OCI-M1 (cell line): ENCODE results near the gene KRT32.

ENCODE experiments used
- DNase-seq: peaks from one replicate; lab custom pipeline; 2025; lab: John Stamatoyannopoulos, UW

Gene KRT32

DNA sequence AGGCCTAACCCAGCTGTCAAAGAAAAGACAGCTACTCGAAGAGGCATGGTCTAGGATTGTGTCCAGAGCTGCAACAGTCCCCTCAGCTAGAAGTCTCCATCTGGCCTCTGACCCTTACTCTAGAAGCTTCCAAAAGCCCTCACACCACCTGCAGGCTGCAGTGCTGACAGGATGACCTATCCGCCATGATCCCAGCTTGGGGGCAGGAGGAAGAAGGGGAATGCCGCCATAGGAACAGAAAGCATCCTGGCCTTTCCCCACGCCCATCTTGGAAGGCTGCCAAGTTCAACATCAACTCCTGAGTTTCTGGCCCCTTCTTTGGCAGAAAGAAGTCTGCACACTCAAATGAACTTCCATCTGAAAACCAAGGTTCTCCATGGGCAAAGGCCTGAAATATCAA lies 25.6 kb upstream of the KRT32 start:
- no peak for DNase-seq

DNA sequence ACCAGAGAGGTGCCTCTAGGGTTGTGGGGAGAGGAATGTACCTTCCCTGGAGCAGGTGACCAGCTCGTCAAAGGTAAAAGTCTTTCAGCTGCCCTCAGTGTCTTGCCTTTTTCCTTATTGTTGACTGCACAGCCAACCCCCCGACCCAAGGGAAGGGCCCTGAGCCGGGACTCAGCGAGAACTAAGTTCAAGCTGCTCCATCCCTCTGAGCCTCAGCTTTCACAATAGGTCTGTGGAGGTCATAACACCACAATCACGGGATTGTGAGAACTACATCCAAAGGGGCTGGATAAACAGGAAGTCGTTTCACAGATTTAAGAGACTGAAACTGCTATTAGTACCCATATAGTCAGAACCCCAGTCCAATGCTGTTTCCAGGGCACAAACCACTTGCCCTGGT lies 25.2 kb upstream of the KRT32 start:
- no peak for DNase-seq

DNA sequence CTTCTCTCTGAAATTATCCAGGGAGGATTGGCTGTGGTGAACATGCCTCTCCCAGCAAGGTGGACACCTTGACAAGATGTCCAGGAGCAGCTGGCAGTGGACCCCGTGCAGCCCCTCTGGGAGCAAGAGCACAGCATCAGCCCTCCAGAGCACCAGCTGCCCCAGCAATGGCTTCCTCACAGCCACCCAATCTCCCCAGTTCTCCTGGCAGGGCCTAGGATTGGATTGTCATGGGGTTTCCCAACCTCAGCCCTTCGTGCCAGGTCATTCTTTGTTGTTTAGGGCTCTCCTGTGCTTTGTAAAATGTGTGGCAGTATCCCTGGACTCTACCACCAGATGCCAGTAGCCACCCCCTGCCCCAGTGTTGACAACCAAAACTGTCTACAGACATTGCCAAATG lies 24.3 kb upstream of the KRT32 start:
- no peak for DNase-seq

DNA sequence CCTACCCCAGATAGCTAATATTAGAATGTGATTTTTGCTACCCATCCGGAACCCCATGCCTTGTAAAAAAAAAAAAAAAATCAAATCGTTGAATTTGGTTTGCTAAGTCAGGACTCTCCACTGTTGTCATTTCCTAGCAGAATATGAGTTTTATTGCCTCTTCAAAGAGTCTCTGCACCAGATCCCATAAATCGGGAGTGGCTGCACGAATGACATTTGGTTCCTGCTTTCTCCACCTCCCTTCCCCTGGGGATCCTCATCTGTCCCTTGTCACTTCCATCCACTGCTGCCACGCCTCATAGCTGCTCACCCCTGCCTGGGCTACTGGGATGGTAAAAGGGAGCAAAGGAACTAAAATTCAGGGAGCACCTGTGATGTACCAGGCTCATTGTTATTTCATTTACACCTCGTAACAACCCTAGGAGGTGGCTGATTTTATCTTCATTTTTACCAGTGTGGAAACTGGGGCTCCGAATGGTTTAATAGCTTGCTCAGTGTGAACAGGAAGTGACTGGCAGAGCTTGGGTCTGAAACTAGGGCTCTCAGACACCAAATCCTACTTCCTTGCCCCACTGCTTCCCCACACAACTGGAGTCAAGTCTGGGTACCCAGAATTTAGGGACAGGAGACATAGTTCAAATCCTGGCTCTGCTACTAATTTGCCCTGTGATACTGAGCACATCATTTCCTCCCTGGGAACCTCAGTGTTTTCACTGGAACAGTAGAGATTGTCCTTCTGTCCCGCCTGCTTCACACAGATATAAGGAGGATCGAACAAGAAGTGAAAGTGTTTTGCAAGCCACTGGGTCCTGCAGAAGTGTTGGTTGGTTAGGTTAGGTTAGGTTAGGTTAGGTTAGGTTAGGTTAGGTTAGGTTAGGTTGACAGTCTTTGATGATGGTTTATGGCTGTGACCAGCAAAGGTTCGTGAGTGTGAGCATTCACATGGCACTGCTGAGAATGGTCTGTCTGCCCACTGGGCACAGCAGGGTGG lies 23.1 kb upstream of the KRT32 start:
- no peak for DNase-seq

DNA sequence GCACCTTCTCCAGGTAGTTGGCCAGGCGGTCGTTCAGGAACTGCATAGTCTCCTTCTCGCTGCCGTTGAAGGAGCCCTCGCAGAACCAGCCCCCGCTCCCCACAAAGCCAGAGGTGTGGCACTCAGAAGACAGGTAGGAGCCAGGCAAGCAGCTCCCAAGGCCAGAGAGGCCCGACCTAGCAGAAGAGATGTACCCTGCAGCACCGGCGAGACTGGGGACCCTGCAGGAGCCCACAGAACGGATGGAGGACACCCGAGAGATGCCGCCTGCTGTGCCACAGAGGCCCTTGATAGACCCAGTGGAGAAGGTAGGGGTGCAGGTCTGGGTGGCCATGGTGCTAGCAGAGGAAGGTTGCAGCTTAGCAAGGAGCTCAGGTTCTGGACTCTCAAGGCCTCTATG lies 22.3 kb upstream of the KRT32 start, which contains the start of gene KRT36:
Gene KRT36 (minus strand): TSS at position 380 of the 400 bp plus-strand sequence. CDS start 46 bp downstream, at position 334.
- no peak for DNase-seq

DNA sequence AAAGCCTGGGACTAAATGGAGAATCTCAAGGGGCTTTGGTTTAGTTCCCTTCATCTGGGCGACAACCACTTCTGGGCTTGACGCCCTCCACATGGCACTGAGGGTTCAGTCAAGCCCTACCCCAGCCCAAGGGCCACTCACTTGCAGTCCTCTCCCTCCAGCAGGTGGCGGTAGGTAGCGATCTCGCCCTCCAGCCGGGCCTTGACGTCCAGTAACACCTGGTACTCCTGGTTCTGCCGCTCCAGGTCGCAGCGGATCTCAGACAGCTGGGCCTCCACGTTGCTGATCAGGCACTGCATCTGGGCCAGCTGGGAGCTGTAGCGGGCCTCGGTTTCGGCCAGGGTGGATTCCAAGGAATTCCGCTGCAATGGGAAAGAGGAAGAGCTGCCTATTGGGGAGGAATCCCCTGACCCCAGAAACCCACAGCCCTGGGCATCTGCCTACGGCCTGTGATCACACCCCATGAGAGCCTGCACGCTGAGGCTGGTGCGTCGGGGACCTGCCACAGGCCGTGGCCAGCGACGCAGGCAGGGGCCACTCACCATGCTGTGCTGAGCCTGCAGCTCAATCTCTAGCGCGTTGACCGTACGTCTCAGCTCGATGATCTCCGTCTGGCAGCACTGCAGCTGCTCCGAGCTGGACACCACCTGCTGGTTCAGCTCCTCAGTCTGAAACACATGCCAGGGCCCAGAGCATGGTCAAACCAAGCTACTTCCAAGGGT lies 19.8 kb upstream of the KRT32 start:
- DNase-seq, result peak; percentile 4

DNA sequence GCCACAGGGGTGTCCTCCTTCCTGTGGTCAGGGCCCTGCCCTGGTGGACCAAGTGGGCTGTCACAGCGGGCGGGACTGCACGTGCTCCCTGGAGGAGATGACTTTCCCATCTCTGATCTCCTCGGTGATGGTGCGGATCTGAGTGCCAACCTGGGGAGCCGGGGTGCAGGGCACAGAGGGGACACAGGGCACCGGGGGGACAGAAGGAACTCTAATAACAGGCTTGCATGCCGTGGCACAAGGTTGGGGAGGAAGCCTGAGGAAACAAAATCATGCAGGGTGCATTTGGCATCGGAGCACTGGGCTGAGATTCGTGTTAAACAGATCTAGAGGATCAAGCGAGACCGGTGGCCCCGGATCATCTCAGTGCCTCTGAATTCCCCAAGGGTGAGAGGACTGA lies 19.1 kb upstream of the KRT32 start:
- no peak for DNase-seq

DNA sequence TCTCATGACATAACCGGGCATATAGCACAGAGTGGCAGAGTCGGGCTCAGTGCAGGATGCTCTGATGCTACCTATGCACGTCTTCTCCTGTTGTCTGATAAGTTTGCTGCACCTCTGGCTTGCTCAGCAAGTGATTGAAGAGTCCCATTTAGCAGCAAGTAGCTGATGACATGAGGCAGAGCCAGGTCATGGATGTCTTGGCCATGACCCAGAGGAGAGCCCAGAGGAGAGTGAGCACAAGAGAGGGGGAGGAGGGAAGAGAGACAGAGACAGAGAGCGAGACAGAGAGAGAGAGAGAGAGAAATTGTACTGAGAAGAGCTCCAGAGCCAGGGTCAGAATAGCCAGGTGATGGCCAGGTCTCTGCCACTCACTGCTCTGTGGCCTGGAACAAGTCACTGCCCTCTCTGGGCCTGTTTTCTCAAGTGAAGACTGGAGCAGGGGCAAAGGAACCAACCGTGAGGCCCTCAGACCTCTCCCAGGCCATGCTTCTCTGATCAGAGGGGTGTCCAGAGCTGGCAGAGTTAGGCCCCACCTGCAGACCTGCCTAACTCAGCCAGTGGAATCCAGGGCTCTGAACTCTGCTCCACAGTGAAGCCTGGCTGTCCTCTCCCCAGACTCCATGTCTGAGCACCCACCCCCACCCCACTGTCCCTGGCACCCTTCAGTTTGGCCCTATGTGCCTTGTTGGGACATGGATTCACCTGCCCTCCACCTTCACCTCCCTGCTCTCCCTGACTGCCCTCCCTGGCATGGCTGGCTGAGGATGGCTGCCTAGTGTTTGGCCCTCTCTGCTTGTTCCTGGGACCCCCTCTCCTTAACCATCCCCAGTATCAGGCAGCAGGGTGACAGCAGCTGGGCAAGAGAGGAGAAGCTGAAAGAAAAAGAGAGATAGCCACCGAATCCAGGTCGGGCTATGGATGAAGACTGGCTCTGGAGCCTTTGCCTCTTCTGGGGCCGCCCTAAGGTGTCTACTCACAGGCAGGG lies 18.0 kb upstream of the KRT32 start:
- no peak for DNase-seq

DNA sequence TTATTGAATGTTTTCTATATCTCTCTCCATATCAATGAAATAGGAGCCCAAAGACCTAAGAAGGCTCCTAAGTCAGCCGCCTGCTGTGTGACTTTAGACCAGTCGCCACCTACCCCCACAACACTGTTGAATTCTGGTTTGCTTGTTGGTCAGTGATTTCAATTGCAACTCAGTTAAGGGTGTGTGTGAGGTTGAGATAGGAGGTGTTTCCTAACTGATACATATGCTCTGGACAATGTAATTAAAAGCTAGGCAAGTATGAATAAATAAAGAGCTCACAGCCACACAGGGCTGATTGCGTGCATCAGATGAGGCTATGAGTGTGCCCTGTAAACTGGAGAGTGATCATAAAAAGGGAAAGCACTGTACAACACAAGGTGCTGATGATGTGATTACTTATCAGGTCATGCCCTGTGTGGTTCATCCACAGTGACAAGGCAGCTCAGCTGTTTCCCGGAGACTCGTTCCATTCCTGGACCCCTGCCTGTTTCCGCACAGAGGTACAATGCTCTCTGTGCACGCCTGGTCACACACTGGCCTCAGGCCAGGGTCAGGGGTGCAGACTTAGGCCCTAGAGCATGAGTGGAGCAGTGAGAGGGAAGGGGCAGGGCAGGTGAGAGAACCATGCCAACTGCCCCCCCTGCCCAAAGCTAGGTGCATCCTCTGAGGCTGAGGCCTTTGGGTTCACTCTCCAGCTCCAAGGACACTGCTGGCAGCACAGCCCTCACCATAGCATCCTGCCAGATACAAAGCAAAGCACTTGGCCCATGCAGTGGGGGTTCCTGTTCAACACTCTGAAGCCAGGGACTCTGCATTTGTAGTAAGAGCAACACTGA lies 17.0 kb upstream of the KRT32 start:
- no peak for DNase-seq

DNA sequence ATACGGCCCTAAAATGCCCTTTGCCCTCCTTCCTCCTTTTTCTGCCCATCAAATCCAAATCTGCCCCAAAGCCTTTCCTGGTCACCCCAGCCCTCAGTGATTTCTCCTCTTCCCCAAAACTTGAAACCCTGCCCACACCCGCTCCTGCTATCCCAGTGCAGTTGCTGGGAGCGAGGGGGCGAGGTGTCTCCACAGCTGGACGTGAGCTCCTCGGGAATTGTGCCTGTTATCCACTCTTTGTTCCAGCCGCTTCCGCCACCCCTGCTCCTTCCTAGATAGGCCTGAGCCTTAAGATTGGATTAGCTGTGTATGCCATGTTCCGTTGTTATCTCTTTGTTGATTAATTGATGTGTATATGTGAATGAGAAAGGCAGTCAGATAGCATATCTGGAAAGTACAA lies 16.3 kb upstream of the KRT32 start:
- no peak for DNase-seq

DNA sequence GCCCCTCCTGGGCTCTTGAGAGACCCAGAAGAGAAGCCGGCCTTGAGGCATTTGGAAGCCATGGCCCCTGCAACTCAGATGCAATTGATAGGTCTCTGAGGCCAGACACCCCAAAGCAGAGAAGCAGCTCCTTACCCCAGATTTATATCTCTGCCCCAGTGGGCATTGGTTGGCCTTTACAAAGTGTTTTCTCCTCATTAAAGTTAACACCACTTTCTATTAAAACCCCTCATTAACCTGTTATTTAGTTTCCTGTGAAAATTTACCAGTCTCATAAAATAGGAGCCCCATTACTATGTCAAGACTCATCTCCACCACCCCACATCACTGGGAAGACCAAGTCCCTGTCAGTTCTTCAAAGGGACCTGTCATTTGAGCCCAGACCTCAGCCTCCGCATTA lies 13.8 kb upstream of the KRT32 start, which contains the start of gene KRT35:
Gene KRT35 (minus strand): TSS at position 116 of the 400 bp plus-strand sequence. CDS start 54 bp downstream, at position 62.
- DNase-seq, result no peak

DNA sequence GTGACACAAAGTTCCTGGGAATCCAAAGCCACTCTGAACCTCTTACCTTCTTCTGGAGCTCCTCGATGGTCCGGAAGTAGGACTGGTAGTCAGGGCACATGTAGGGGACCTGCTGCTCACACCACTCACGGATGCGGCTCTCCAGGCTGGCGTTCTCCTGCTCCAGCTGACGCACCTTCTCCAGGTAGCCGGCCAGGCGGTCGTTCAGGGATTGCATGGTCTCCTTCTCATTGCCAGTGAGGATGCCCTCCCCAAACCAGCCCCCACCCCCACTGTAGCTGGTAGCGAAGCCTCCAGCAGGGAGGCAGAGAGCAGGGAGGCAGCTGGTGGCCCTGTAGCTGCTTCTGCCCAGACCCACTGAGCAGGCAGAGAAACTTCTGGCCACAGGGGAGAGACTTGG lies 13.4 kb upstream of the KRT32 start:
- DNase-seq, result no peak

DNA sequence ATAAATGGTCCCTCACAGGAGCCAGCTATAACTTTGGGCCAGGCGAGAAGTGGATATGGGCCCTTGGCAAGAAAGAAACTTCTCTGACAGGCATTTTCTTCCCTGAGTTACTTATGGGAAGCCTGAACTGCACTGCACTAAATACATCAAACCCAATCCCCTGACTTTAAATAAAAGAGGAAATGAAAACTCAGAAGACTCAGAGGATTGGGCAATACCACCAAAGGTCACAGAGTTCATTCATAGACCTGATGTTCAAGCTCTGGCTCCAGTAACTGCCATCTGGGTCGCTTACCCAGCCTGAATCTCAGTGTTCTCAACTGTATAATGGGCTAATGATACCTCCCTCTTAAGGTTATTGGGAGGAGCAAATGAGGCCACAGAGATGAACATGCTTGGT lies 12.9 kb upstream of the KRT32 start:
- no peak for DNase-seq

DNA sequence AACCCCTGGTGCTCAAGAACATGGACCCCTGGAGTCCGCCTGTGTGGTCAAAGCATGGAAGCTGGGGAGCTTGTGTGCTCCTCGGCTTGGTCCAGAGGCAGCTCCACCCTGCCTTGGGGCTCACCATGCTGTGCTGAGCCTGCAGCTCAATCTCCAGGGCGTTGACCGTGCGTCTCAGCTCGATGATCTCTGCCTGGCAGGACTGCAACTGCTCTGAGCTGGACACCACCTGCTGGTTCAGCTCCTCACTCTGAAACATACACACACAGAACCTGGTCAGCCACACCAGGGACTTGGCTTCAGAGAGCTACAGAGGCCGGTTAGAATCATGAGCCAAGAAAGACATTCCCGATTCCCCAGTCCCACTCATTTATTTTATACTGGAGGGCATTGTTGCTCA lies 11.1 kb upstream of the KRT32 start:
- DNase-seq, result no peak

DNA sequence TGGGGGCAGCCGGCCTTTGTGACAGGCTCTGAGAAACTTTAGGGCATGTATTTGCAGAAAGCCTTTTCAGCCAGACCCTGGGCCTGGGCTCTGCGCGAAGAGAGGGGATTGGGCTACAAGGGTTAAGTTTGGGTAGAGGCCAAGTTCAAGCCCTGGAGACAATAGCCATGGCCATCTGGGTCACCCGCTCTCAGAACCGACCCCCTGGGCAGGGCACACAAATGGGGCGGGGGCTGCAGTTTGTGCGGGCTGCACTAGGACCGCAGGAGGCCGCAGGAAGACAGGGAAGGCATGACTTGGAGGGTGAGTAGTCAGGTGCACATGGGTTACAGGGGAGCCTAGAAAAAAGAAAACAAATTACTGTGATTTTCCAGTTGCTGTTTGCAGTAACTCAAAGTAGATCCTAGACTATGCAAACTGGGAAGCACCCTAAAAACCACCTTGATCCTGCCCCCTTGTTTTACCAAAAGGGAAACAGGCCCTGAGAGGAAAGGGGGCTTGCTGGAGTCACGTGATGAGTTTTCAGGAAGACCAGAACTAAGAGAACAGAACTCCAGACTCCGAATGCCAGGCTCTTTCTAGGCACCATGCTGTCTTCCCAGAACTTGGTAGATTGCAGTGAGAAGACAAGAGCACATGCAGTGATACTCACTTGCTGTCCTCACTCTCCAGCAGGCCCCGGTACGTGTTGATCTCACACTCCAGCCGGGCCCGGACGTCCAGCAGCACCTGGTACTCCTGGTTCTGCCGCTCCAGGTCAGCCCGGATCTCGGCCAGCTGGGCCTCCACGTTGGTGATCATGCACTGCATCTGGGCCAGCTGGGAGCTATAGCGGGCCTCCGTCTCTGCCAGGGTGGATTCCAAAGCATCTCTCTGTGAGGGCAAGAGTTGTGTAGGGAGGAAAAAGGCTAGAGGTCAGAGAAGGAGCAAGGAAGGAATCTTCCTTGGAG lies 10.0 kb upstream of the KRT32 start:
- DNase-seq, result no peak

DNA sequence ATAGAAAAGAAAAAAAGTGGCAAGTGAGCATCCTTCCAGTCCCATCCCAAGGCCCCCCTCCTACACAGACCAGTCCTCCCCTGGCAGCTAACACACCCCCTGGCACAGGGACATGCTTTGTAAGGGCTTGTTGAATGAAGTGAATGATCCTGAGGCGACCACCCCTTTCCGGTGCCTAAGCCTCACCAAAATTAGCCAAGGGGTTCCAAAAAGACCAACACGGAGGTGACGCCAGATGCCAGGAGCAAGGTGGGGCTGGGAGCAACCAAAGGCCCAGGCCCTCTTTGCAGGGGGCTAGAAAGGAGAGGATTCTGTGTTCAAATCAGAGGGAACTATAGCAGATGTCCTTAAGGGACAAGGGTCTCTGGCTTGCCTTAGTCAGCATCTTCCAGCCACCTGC lies 8.2 kb upstream of the KRT32 start:
- DNase-seq, result no peak

DNA sequence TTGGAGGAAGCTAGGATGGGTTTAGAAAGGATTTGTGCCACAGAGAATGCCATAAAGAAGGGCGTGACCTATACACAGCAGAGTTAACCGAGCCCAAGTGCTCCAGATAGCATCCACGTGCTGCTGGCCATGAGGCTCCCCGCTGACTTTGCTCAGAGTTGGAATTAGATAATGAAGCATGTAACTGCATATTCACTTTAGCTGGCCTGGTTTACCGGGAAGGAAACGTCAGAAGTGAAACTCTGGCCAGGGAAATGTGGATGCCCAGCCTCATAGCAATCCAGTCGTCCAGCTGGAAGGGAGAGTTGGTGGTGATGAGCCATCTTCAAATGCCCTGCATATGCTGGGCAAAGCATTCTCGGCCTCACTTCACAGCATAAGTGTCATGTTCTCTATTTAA lies 7.7 kb upstream of the KRT32 start:
- DNase-seq, result no peak

DNA sequence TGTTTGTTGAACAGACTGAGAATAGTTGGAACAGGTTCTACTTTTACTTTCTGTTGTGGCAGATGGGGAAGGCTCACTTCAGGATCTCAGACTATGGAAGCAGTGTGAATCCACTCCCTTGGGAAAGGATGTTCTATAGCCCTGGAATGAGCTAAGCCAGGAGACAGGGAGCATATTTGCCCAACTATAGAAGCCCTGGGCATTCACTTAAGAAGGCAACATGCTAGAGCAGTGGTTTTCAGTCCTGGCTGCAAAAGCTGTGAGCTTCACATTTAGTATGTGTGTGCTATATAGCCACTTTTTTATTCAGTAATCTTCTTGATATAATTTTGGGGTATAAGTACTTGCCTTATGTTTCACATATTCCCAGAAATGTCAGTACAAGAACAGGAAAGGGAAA lies 1.2 kb upstream of the KRT32 start:
- DNase-seq, result no peak

DNA sequence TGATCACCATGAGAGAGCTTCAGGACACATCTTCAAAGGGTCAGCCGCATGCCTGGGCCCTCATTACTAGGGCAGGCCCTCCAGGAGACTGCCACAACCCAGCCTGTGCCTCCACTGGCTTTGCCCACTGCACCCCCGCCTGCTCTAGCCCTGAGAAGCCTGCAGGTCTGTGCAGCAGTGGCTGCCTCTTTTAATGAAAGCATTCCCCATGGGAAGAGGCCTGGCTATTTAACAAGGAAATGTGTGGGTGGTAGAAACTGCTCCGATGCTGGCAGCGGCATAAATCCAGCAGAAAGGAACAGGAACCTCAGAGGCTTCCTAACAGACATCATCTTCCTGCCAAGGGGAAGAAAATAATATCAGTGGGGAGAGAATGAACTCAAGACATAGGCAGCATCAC lies 375 bp upstream of the KRT32 start:
- DNase-seq, result no peak

DNA sequence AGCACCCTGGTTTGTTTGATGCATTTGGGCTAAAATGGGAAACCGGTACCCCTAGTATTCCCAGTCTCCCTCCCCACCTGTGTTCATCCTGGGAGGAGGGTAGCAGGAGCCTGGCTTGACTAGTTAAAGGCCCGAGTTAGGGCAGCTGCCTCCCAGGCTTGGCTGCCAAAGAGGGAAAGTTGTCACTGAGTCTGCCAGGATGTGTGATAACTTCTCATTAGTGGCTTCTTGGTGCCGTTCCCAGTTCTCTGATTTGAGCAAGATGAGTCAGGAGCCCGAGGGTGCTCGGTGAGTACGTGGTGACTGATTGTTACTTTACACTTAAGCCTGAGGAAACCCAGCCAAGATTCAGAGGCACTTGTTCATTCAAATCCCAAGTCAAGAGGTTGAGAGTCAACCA lies 2.5 kb downstream of the KRT32 start:
- no peak for DNase-seq
